ENCODE data around the gene BANF2.

The BANF2 gene

GRCh38 chr20:17712201-17712600, 12.4 kb downstream of the BANF2 start:
- no peaks in the 10 kb centered on the region for H3K4me1 Mint-ChIP-seq (ENCODE audit: low read depth in 2 of 2)
- H3K36me3 Mint-ChIP-seq (ENCODE audit: insufficient read depth), result no peaks in the 10 kb centered on the region
- H3K27ac Mint-ChIP-seq, result no peak overlapping the region
- no peak for ATAC-seq (replicated peaks)
- no peak overlapping the region for H3K4me3 Mint-ChIP-seq
- peaks cover 17 to 34% of the 10 kb centered on the region in 2 donors for H3K27me3 Mint-ChIP-seq
- no peaks in the 10 kb centered on the region for H3K9me3 Mint-ChIP-seq
- DNase-seq, result no peak

- peaks cover 19 to 34% of the 10 kb centered on the region in 2 donors for H3K27me3 Mint-ChIP-seq
- no peak for DNase-seq
- ATAC-seq (replicated peaks), result no peak
- H3K27ac Mint-ChIP-seq, result no peak overlapping the region
- H3K4me1 Mint-ChIP-seq (ENCODE audit: low read depth in 2 of 2), result no peaks in the 10 kb centered on the region
- H3K36me3 Mint-ChIP-seq (ENCODE audit: insufficient read depth), result no peaks in the 10 kb centered on the region
- no peaks in the 10 kb centered on the region for H3K9me3 Mint-ChIP-seq
- H3K4me3 Mint-ChIP-seq, result no peak overlapping the region
Observed at GRCh38 chr20:17712708-17713107, 12.9 kb downstream of the BANF2 start.

GRCh38 chr20:17714597-17714996, 14.8 kb downstream of the BANF2 start:
- Mint-ChIP-seq H3K27me3 (peaks cover 24 to 43% of the 10 kb centered on the region in 2 donors), H3K36me3 (ENCODE audit: insufficient read depth) (no peaks in the 10 kb centered on the region), H3K27ac (no peak overlapping the region), H3K4me3 (no peak overlapping the region), H3K9me3 (no peaks in the 10 kb centered on the region), H3K4me1 (ENCODE audit: low read depth in 2 of 2) (no peaks in the 10 kb centered on the region)
- ATAC-seq (replicated peaks), result no peak
- no peak for DNase-seq

- no peaks in the 10 kb centered on the region for H3K36me3 Mint-ChIP-seq (ENCODE audit: insufficient read depth)
- H3K9me3 Mint-ChIP-seq, result no peaks in the 10 kb centered on the region
- H3K27ac Mint-ChIP-seq, result no peak overlapping the region
- H3K27me3 Mint-ChIP-seq, result peaks cover 24 to 40% of the 10 kb centered on the region in 2 donors
- no peaks in the 10 kb centered on the region for H3K4me1 Mint-ChIP-seq (ENCODE audit: low read depth in 2 of 2)
- H3K4me3 Mint-ChIP-seq, result no peak overlapping the region
- ATAC-seq (replicated peaks) (no peak), DNase-seq (no peak)
Observed at GRCh38 chr20:17715075-17715474, 15.3 kb downstream of the BANF2 start.

GRCh38 chr20:17716331-17716730, 16.6 kb downstream of the BANF2 start:
- Mint-ChIP-seq H3K27ac (no peak overlapping the region), H3K9me3 (no peaks in the 10 kb centered on the region), H3K4me3 (no peak overlapping the region), H3K36me3 (ENCODE audit: insufficient read depth) (peaks cover 1% of the 10 kb centered on the region), H3K27me3 (peaks cover 25 to 40% of the 10 kb centered on the region in 2 donors), H3K4me1 (ENCODE audit: low read depth in 2 of 2) (no peaks in the 10 kb centered on the region)
- no peak for DNase-seq
- no peak for ATAC-seq (replicated peaks)

- Mint-ChIP-seq H3K36me3 (ENCODE audit: insufficient read depth) (peaks cover 3% of the 10 kb centered on the region), H3K27ac (no peak overlapping the region), H3K4me1 (ENCODE audit: low read depth in 2 of 2) (peaks cover 0 to 5% of the 10 kb centered on the region in 2 donors), H3K27me3 (peaks cover 41 to 58% of the 10 kb centered on the region in 2 donors), H3K4me3 (no peak overlapping the region), H3K9me3 (no peaks in the 10 kb centered on the region)
- no peak for DNase-seq
- ATAC-seq (replicated peaks), result no peak
Observed at GRCh38 chr20:17720755-17721154, 21.0 kb downstream of the BANF2 start.

GRCh38 chr20:17721802-17722486, 22.2 kb downstream of the BANF2 start:
- Mint-ChIP-seq H3K9me3 (no peaks in the 10 kb centered on the region), H3K4me3 (no peak overlapping the region), H3K4me1 (ENCODE audit: low read depth in 2 of 2) (peaks cover 0 to 5% of the 10 kb centered on the region in 2 donors), H3K27me3 (peaks cover 39 to 58% of the 10 kb centered on the region in 2 donors), H3K36me3 (ENCODE audit: insufficient read depth) (peaks cover 3% of the 10 kb centered on the region), H3K27ac (no peak overlapping the region)
- DNase-seq (no peak), ATAC-seq (replicated peaks) (no peak)

- no peak overlapping the region for H3K27ac Mint-ChIP-seq
- H3K4me1 Mint-ChIP-seq (ENCODE audit: low read depth in 2 of 2), result peaks cover 0 to 5% of the 10 kb centered on the region in 2 donors
- no peaks in the 10 kb centered on the region for H3K9me3 Mint-ChIP-seq
- peaks cover 35 to 59% of the 10 kb centered on the region in 2 donors for H3K27me3 Mint-ChIP-seq
- peaks cover 3% of the 10 kb centered on the region for H3K36me3 Mint-ChIP-seq (ENCODE audit: insufficient read depth)
- no peak for ATAC-seq (replicated peaks)
- H3K4me3 Mint-ChIP-seq, result no peak overlapping the region
- no peak for DNase-seq
Observed at GRCh38 chr20:17722493-17723300, 22.9 kb downstream of the BANF2 start.

GRCh38 chr20:17723301-17723691, 23.5 kb downstream of the BANF2 start:
- H3K36me3 Mint-ChIP-seq (ENCODE audit: insufficient read depth), result peaks cover 3% of the 10 kb centered on the region
- DNase-seq, result no peak
- H3K27me3 Mint-ChIP-seq, result peaks cover 40 to 65% of the 10 kb centered on the region in 2 donors
- H3K27ac Mint-ChIP-seq, result no peak overlapping the region
- H3K9me3 Mint-ChIP-seq, result no peaks in the 10 kb centered on the region
- no peak overlapping the region for H3K4me3 Mint-ChIP-seq
- ATAC-seq (replicated peaks), result no peak
- peaks cover 0 to 5% of the 10 kb centered on the region in 2 donors for H3K4me1 Mint-ChIP-seq (ENCODE audit: low read depth in 2 of 2)

- Mint-ChIP-seq H3K36me3 (ENCODE audit: insufficient read depth) (peaks cover 3% of the 10 kb centered on the region), H3K27me3 (peaks cover 55 to 70% of the 10 kb centered on the region in 2 donors), H3K9me3 (no peaks in the 10 kb centered on the region), H3K4me3 (no peak overlapping the region), H3K4me1 (ENCODE audit: low read depth in 2 of 2) (peaks cover 0 to 5% of the 10 kb centered on the region in 2 donors), H3K27ac (no peak overlapping the region)
- ATAC-seq (replicated peaks), result no peak
- DNase-seq, result no peak
Observed at GRCh38 chr20:17725094-17725835, 25.5 kb downstream of the BANF2 start.

GRCh38 chr20:17726902-17727301, 27.1 kb downstream of the BANF2 start:
- DNase-seq, result no peak
- Mint-ChIP-seq H3K36me3 (ENCODE audit: insufficient read depth) (no peaks in the 10 kb centered on the region), H3K27me3 (peaks cover 60 to 69% of the 10 kb centered on the region in 2 donors), H3K4me3 (no peak overlapping the region), H3K27ac (no peak overlapping the region), H3K9me3 (no peaks in the 10 kb centered on the region), H3K4me1 (ENCODE audit: low read depth in 2 of 2) (peaks cover 0 to under 1% of the 10 kb centered on the region in 2 donors)
- ATAC-seq (replicated peaks), result no peak

GRCh38 chr20:17727351-17727750, 27.6 kb downstream of the BANF2 start:
- no peak overlapping the region for H3K27ac Mint-ChIP-seq
- H3K9me3 Mint-ChIP-seq, result no peaks in the 10 kb centered on the region
- ATAC-seq (replicated peaks), result no peak

GRCh38 chr20:17728074-17728473, 28.3 kb downstream of the BANF2 start:
- Mint-ChIP-seq H3K36me3 (ENCODE audit: insufficient read depth) (no peaks in the 10 kb centered on the region), H3K9me3 (no peaks in the 10 kb centered on the region), H3K4me3 (no peak overlapping the region), H3K27ac (no peak overlapping the region), H3K4me1 (ENCODE audit: low read depth in 2 of 2) (no peaks in the 10 kb centered on the region), H3K27me3 (peaks cover 54 to 66% of the 10 kb centered on the region in 2 donors)
- no peak for DNase-seq
- ATAC-seq (replicated peaks), result no peak

More at GRCh38 chr20:17727351-17727750, 27.6 kb downstream of the BANF2 start:
- no peak for DNase-seq
- no peak overlapping the region for H3K4me3 Mint-ChIP-seq
- peaks cover 57 to 66% of the 10 kb centered on the region in 2 donors for H3K27me3 Mint-ChIP-seq
- H3K4me1 Mint-ChIP-seq (ENCODE audit: low read depth in 2 of 2), result no peaks in the 10 kb centered on the region
- no peaks in the 10 kb centered on the region for H3K36me3 Mint-ChIP-seq (ENCODE audit: insufficient read depth)
